HG03060 (cell line): ENCODE data around the gene TMEM117.

Experiments
- ATAC-seq: cut with Tn5 transposase; IDR thresholded peaks from one replicate; pipeline ENCODE4 v1.9.1; 2021; ENCODE audit warnings: low read depth, moderate number of reproducible peaks; ENCODE audit not compliant: unreplicated experiment

The TMEM117 gene

GRCh38 chr12:43882578-43883178 is 46.8 kb downstream of the TMEM117 start:
- ATAC-seq: peak; percentile 54

GRCh38 chr12:43883311-43883710 is 47.4 kb downstream of the TMEM117 start:
- no peak for ATAC-seq

GRCh38 chr12:43883748-43884147 is 47.9 kb downstream of the TMEM117 start:
- ATAC-seq: no peak

GRCh38 chr12:43884683-43885410 is 49.0 kb downstream of the TMEM117 start:
- no peak for ATAC-seq

- ATAC-seq: no peak
Measured at GRCh38 chr12:43887397-43887796, 51.5 kb downstream of the TMEM117 start.

GRCh38 chr12:43891856-43892574 is 56.1 kb downstream of the TMEM117 start:
- ATAC-seq: no peak

GRCh38 chr12:43893670-43894069 is 57.8 kb downstream of the TMEM117 start:
- ATAC-seq: no peak

GRCh38 chr12:43895580-43896206 is 59.8 kb downstream of the TMEM117 start:
- no peak for ATAC-seq

- no peak for ATAC-seq
Measured at GRCh38 chr12:43896496-43896895, 60.6 kb downstream of the TMEM117 start.

- no peak for ATAC-seq
Measured at GRCh38 chr12:43898474-43898873, 62.6 kb downstream of the TMEM117 start.

GRCh38 chr12:43899574-43899973 is 63.7 kb downstream of the TMEM117 start:
- no peak for ATAC-seq

GRCh38 chr12:43903686-43904085 is 67.8 kb downstream of the TMEM117 start:
- ATAC-seq: no peak

- no peak for ATAC-seq
Measured at GRCh38 chr12:43912859-43913258, 77.0 kb downstream of the TMEM117 start.

GRCh38 chr12:43914391-43914790 is 78.5 kb downstream of the TMEM117 start:
- no peak for ATAC-seq

GRCh38 chr12:43914923-43915468 is 79.1 kb downstream of the TMEM117 start:
- no peak for ATAC-seq

- ATAC-seq: no peak
Measured at GRCh38 chr12:43917896-43918295, 82.0 kb downstream of the TMEM117 start.

- ATAC-seq: no peak
Measured at GRCh38 chr12:43921666-43922337, 85.9 kb downstream of the TMEM117 start.

- ATAC-seq: no peak
Measured at GRCh38 chr12:43930032-43930431, 94.2 kb downstream of the TMEM117 start.

- ATAC-seq: no peak
Measured at GRCh38 chr12:43931187-43931586, 95.3 kb downstream of the TMEM117 start.

GRCh38 chr12:43935581-43935980 is 99.7 kb downstream of the TMEM117 start:
- ATAC-seq: no peak
